A549 treated with dexamethasone at 1 μM for 4 hours (cell line): ENCODE measurements around the gene KRTAP15-1. TPM values are rescaled to one million over a fixed set of nuclear protein-coding genes. Genes with fewer than 3 reads are reported as not detected.

Source experiments
- total RNA-seq: library from RNA; stranded (reverse); fragments of 200-300 nt; extraction: Qiagen RNA extraction; gene quantifications from 5 replicates; pipeline ENCODE4 v1.2.3, GENCODE V29; 2022

The KRTAP15-1 gene, protein sequence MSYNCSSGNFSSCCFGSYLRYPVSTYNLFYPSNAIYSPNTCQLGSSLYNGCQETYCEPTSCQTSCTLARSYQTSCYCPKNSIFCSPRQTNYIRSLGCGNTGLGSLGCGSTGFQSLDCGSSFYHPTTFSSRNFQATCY
- not detected in 5 replicates for total RNA-seq

GRCh38 chr21:30439975-30440374, at the start of gene KRTAP15-1:
TSS of gene KRTAP15-1 (plus strand) at chr21:30440275. CDS start at chr21:30440328, 53 bp downstream.

GRCh38 chr21:30395731-30396130, 44.3 kb upstream of the KRTAP15-1 start, which contains the start of gene KRTAP13-1:
TSS of gene KRTAP13-1 (plus strand) at chr21:30396031. CDS start at chr21:30396087, 56 bp downstream.

DNA sequence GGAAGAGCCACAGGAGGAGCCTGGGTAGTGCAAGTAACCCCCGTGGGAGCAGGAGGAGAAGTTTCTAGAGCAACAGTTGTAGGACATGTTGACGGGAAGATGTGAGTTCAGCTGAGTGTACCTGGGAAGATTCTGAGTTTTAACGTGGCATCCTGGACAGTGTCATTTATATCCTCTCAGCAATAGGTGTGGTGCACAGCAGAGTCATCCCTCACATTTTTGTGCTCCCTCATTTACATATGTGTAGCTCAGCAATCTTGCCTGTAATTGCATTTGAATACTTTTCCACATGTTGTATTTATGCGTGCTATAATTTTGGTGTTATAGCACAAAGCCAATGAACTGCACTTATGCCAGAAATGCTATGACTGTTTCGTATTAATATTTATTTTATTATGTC, 14.2 kb upstream of the KRTAP15-1 start, which contains the start of gene KRTAP13-3:
Gene KRTAP13-3 (minus strand): TSS at position 101 of the 400 bp plus-strand sequence. CDS start 14 bp downstream, at position 87.

DNA sequence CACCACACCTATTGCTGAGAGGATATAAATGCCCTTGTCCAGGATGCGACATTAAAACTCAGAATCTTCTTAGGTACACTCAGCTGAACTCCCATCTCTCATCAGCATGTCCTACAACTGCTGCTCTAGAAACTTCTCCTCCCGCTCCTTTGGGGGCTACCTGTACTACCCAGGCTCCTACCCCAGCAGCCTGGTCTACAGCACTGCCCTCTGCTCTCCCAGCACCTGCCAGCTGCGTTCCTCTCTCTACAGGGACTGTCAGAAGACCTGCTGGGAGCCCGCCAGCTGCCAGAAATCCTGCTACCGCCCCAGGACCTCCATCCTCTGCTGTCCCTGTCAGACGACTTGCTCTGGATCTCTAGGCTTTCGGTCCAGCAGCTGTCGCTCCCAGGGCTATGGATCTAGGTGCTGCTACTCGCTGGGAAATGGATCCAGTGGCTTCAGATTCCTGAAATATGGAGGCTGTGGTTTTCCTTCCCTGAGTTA, 9.9 kb upstream of the KRTAP15-1 start, which contains the start of gene KRTAP13-4:
Gene KRTAP13-4 (plus strand): TSS at position 51 of the 486 bp plus-strand sequence. CDS start 56 bp downstream, at position 107.

DNA sequence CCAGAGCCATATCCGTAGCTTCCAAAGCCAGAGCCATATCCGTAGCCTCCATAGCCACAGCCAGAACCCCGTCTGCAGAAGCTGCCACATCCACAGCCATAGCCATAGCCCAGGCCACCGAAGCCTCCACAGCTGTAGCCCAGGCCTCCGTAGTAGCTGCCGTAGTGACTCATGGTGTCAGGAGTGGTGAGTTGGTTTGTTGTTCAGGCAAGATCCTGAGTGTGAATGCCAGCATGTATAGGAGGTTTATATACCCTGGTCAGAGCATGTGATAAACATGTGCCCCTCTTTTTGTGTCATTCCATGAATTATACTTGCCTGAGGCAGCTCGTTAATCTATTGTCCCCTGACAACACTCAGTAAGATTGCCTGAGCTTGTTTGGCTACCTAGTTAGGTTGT, 40.1 kb downstream of the KRTAP15-1 start, which contains the start of gene KRTAP19-1:
Gene KRTAP19-1 (minus strand): TSS at position 223 of the 400 bp plus-strand sequence. CDS start 50 bp downstream, at position 173.

GRCh38 chr21:30487336-30487735, 47.3 kb downstream of the KRTAP15-1 start, which contains the start of gene KRTAP19-2:
TSS of gene KRTAP19-2 (minus strand) at chr21:30487436. CDS start at chr21:30487348, 88 bp downstream.

Other genes with a start within 250 kb of the KRTAP15-1 start
- not detected in 5 replicates for gene CLDN8, start 224.2 kb upstream of the KRTAP15-1 start, total RNA-seq
- not detected in 5 replicates for gene KRTAP24-1, start 157.3 kb upstream of the KRTAP15-1 start, total RNA-seq
- gene KRTAP25-1, start 150.8 kb upstream of the KRTAP15-1 start, total RNA-seq = not detected in 5 replicates
- gene KRTAP26-1, start 120.0 kb upstream of the KRTAP15-1 start, total RNA-seq = not detected in 5 replicates
- not detected in 5 replicates for gene KRTAP27-1, start 102.6 kb upstream of the KRTAP15-1 start, total RNA-seq
- gene KRTAP23-1, start 91.7 kb upstream of the KRTAP15-1 start, total RNA-seq = not detected in 5 replicates
- 0.09 TPM in 1 of 5 replicates, not detected in the others for gene KRTAP13-2, start 68.0 kb upstream of the KRTAP15-1 start, total RNA-seq
- gene KRTAP13-1, start 44.2 kb upstream of the KRTAP15-1 start, total RNA-seq = not detected in 5 replicates
- not detected in 5 replicates for gene KRTAP13-3, start 14.3 kb upstream of the KRTAP15-1 start, total RNA-seq
- not detected in 5 replicates for gene KRTAP13-4, start 10.1 kb upstream of the KRTAP15-1 start, total RNA-seq
- not detected in 5 replicates for gene KRTAP19-1, start 40.1 kb downstream of the KRTAP15-1 start, total RNA-seq
- not detected in 5 replicates for gene KRTAP19-2, start 47.2 kb downstream of the KRTAP15-1 start, total RNA-seq
- not detected in 5 replicates for gene KRTAP19-3, start 51.7 kb downstream of the KRTAP15-1 start, total RNA-seq
- gene KRTAP19-4, start 56.9 kb downstream of the KRTAP15-1 start, total RNA-seq = not detected in 5 replicates
- not detected in 5 replicates for gene KRTAP19-5, start 61.9 kb downstream of the KRTAP15-1 start, total RNA-seq
- not detected in 5 replicates for gene KRTAP19-6, start 101.6 kb downstream of the KRTAP15-1 start, total RNA-seq
- gene KRTAP19-7, start 121.0 kb downstream of the KRTAP15-1 start, total RNA-seq = not detected in 5 replicates
- not detected in 5 replicates for gene KRTAP22-2, start 150.1 kb downstream of the KRTAP15-1 start, total RNA-seq
- not detected in 5 replicates for gene KRTAP6-3, start 152.2 kb downstream of the KRTAP15-1 start, total RNA-seq
- not detected in 5 replicates for gene KRTAP6-2, start 158.6 kb downstream of the KRTAP15-1 start, total RNA-seq
- gene KRTAP22-1, start 160.8 kb downstream of the KRTAP15-1 start, total RNA-seq = not detected in 5 replicates
- not detected in 5 replicates for gene KRTAP6-1, start 173.7 kb downstream of the KRTAP15-1 start, total RNA-seq
- not detected in 5 replicates for gene KRTAP20-1, start 176.2 kb downstream of the KRTAP15-1 start, total RNA-seq
- gene KRTAP20-4, start 180.4 kb downstream of the KRTAP15-1 start, total RNA-seq = not detected in 5 replicates
- not detected in 5 replicates for gene KRTAP20-2, start 194.9 kb downstream of the KRTAP15-1 start, total RNA-seq
- not detected in 5 replicates for gene KRTAP20-3, start 202.6 kb downstream of the KRTAP15-1 start, total RNA-seq